ENCODE results near the gene CGN.

- TF ChIP-seq CTCF (IDR thresholded peaks at IDR 0.05) (no peak), POLR2AphosphoS5 (IDR thresholded peaks at IDR 0.05) (no peak), POLR2A (IDR thresholded peaks at IDR 0.05; ENCODE audit: low read depth) (no peak)
Observed at GRCh38 chr1:151474745-151475144, 36.4 kb upstream of the CGN start.

Measured in esophagus muscularis mucosa (tissue), 3 donors.